NCI-H748 (cell line): ENCODE measurements around the gene MYL10.
"Not testable (repeated sequence)": the region's sequence is repeated elsewhere in the genome, so short reads cannot be mapped to it uniquely, and the experiment has no call there.

Experiments
- DNase-seq: peaks from one replicate; lab custom pipeline; 2025; ENCODE audit not compliant: unreplicated experiment; lab: John Stamatoyannopoulos, UW

The MYL10 gene

GRCh38 chr7:101620395-101620794 is 8.7 kb downstream of the MYL10 start:
- DNase-seq = no peak

DNA sequence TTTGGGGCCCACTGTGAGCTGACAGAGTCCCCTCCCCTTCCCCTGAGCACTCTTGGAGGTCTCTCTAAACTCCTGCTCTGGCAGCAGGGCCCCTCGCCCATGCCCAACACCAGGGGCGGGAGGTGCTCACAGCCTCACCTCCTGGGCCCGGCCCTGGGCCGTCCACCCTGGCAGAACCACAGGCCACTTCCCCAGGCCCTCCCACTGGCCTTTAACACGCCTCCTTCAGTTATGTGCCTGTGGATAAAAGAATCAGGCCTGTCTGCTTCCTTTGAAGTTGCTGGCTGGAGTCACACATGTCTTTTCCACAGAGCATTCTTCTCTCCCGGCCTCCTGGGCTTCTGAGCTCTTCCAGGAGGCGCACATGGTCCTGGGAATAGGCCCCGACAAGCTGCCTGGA is 10.2 kb downstream of the MYL10 start:
- no peak for DNase-seq

DNA sequence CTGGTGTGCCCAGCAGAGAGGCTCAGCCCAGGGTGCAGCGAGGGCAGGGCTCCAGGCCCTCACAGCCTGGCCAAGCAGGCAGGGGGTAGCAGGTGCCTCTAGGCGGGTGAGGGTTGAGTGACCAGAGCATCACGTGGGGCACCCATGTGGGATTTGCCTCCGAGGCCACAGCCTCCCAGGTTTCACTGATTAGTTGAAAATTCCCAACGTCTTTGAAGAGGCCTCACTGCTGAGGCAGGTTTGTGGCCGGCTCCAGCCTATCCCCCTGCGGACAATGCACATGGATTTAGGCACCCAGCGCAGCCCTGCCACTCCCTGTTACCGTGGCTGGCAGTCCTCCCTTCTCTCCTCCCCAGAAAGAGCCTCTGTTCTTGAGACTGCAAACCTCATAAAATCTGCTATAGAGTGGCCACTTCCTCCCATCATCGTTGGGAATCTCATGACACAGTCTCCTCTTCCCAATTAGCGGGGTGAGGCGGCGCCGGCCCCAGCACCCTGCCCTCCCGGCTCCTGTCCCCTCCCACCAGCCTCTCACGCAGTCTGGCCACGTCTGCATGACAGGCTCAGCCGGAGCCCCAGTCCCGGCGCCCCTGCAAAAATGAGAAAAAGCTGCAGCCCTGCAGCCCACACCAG is 10.8 kb downstream of the MYL10 start:
- DNase-seq = no peak

GRCh38 chr7:101617451-101618206 is 11.5 kb downstream of the MYL10 start:
- DNase-seq = no peak

DNA sequence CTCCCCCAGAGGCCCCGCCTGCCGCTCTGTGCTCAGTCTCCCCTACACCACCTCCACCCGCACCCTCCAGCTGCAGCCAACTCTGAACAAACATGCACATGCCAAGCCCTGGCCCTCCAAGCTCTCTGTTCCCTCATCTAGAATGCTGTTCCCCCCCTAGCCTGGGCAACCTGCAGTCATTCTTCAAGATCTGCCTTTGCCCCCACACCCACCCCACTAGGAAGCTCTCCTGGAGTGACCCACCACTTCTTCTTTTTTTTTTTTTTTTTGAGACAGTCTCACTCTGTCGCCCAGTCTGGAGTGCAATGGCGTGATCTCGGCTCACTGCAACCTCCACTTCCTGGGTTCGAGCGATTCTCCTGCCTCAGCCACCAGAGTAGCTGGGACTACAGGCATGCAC is 13.7 kb downstream of the MYL10 start:
- no peak for DNase-seq

DNA sequence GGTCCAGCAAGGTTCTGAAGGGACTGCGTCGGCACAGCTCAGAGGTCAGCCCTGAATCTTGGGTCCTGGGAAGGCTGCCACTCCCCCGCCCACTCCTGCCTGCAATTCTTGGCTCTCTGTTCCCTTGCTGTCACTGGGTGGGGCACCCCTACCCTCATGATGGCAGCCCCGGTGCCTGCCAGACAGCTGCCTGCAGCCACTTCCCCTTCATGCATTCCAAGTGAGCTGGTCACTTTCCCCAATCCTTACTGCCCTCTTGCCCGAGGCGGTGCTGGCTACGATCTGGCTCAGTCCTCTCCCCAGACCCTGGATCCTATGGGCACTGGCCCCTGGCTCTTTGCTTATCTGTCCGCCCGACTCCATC is 14.2 kb downstream of the MYL10 start:
- DNase-seq = no peak

- no peak for DNase-seq
These were observed 14.8 kb downstream of the MYL10 start for GRCh38 chr7:101614098-101614938.

DNA sequence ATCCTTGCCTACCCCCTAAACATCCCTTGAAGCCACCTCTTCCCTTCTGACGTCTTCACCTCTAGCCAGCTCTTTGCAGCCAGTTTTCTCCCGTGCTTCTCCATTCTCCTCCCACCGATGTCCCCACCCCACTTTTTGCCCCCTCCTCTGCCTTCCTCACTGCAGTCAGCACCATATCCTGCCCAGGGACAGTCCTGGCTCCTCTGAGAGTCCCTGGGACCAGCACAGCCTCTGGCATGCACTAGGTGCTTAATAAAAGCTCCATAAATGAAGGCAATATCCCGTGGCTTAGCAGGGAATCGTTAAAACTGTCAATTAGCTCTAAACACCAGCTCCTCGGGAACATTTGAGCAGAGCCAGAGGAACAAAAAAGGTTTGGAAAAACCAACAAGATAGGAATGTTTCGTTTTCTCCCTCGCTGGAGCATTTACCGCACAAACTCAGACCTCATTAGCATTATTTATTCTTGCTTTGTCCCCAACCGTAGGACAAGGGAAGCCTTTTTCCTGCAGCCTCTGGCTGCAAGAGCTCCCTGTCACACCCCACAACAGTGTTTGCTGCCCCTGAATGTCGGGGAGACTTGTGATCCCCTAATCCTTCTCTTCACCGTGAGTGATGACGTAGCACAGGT is 16.1 kb downstream of the MYL10 start:
- DNase-seq = no peak

GRCh38 chr7:101608772-101609713 is 20.1 kb downstream of the MYL10 start:
- DNase-seq = peak; percentile 34

GRCh38 chr7:101606498-101606923 is 22.6 kb downstream of the MYL10 start:
- no peak for DNase-seq

GRCh38 chr7:101605611-101606497 is 23.2 kb downstream of the MYL10 start:
- no peak for DNase-seq

GRCh38 chr7:101604934-101605332 is 24.2 kb downstream of the MYL10 start:
- DNase-seq = not testable (repeated sequence)

- no peak for DNase-seq
These were observed 24.7 kb downstream of the MYL10 start for GRCh38 chr7:101604331-101604933.

GRCh38 chr7:101602484-101603241 is 26.4 kb downstream of the MYL10 start:
- DNase-seq = peak; percentile 73

- no peak for DNase-seq
These were observed 27.0 kb downstream of the MYL10 start for GRCh38 chr7:101602082-101602481.

DNA sequence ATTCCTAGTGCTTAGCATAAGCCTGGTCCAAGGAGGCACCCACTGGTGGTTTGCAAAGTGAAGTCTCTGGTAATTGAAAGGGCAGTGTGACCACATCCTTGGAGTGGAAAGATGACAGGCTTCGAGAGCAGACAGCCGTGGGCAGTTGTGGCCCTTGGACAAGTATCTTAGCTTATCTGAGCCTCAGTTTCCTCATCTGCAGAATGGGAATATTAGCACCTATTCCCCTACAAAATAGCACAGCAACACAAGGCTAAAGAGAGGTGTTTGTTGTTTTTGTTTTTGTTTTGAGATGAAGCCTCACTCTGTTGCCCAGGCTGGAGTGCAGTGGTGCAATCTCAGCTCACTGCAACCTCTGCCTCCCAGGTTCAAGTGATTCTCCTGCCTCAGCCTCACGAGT is 29.3 kb downstream of the MYL10 start:
- DNase-seq = no peak

DNA sequence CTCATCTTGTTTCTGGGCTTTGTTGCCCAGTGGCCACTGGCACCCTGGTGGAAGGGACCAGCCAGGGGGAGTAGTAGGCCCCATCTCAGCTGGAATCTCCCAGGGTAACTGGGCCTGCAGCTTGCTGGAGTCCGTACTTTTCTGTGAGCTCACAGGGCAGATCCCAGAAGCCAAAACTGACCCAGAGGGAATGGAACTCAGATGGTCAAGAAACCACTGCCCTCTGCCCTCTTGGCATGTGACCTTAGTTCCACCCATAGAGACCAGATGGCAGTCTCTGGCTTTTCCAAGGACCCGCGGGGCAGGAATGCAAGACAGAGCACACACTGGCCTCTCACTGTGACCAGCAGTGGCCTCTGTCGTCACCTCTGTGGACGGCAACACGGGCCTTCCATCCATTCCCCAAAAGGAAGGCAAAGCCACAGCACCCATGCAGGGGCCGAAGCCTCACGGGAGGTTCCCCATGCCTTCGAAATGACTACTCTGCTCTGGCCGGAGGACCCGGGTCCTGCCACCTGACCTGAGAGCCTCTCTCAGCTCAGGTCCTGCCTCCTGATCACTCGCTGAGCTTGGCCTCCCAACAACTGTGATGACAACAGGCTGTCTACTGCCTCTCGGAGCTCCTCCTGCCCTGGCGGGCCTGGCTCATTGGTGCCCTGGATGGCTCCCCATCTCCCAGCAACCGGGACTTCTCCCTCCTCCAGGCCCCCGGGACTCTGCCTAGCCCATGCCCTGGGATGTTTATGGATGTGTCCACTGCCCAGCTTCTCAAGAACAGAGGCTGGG is 29.9 kb downstream of the MYL10 start:
- no peak for DNase-seq
